ENCODE results near the gene RAD51B.

DNA sequence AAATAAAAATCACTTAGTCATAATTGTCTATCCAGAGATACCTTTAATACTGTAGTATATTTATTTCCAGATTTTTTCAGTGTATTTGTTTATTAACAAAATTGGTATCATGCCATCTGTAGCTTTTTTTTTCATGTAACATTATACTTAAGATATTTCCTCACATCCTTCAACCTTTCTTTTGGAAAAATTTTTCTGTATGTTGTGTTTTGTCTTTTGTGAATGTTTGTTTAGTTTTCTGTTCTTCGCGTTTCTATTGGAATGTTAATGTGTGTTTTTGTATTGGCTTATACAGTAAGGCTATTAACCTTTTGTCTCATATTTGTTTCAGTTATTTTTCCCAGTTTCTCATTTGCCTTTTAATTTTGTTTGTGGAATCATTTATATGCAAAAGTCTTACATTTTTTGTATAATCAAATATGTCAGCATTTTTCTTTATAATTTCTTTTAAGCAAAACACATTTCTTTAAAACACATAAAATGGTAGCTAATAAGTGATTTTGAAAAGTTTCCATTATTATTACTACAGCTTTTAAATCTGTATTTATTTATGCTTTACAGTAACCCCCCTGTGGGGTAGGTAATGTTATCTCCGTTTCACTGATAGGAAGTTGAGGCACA lies 433.7 kb downstream of the RAD51B start:
- TF ChIP-seq, protein P1, sequence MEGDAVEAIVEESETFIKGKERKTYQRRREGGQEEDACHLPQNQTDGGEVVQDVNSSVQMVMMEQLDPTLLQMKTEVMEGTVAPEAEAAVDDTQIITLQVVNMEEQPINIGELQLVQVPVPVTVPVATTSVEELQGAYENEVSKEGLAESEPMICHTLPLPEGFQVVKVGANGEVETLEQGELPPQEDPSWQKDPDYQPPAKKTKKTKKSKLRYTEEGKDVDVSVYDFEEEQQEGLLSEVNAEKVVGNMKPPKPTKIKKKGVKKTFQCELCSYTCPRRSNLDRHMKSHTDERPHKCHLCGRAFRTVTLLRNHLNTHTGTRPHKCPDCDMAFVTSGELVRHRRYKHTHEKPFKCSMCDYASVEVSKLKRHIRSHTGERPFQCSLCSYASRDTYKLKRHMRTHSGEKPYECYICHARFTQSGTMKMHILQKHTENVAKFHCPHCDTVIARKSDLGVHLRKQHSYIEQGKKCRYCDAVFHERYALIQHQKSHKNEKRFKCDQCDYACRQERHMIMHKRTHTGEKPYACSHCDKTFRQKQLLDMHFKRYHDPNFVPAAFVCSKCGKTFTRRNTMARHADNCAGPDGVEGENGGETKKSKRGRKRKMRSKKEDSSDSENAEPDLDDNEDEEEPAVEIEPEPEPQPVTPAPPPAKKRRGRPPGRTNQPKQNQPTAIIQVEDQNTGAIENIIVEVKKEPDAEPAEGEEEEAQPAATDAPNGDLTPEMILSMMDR (conservative IDR thresholded peaks at IDR 0.05): no peak
- TF ChIP-seq ZFX (IDR thresholded peaks at IDR 0.05): no peak

Data from C4-2B (cell line).